ENCODE measurements around the gene SCTR. TPM values are rescaled to one million over a fixed set of nuclear protein-coding genes. Genes with fewer than 3 reads are reported as not detected.

SCTR gene
- total RNA-seq, 1 experiment from 2014 or later, result not detected

DNA sequence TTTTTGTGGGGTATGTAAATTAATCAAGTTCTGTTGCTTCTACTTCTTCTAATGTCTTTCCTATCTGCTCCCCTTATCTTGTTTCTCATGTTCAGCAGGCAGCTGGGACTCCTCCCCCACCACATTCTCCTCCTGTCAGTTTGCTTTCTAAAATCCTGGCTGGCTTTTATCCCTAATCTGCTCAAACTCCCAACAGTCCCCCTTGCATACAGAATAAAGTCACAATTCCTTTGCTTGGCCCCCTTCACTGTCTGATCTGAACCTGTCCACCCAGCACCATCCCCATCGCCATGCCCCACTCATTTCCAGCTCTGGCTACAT, 22.1 kb upstream of the SCTR start:
- no TSS peak for BruUV-seq (replicated peaks)
- POLR2A ChIA-PET, result no interaction called here
- TF ChIP-seq, protein P1, sequence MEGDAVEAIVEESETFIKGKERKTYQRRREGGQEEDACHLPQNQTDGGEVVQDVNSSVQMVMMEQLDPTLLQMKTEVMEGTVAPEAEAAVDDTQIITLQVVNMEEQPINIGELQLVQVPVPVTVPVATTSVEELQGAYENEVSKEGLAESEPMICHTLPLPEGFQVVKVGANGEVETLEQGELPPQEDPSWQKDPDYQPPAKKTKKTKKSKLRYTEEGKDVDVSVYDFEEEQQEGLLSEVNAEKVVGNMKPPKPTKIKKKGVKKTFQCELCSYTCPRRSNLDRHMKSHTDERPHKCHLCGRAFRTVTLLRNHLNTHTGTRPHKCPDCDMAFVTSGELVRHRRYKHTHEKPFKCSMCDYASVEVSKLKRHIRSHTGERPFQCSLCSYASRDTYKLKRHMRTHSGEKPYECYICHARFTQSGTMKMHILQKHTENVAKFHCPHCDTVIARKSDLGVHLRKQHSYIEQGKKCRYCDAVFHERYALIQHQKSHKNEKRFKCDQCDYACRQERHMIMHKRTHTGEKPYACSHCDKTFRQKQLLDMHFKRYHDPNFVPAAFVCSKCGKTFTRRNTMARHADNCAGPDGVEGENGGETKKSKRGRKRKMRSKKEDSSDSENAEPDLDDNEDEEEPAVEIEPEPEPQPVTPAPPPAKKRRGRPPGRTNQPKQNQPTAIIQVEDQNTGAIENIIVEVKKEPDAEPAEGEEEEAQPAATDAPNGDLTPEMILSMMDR (IDR thresholded peaks at IDR 0.05), result no peak
- TF ChIP-seq POLR2AphosphoS5 (IDR thresholded peaks at IDR 0.05; ENCODE audit: low read depth, low read length) (no peak), SIN3A (IDR thresholded peaks at IDR 0.05; ENCODE audit: borderline replicate concordance, insufficient read depth, low read depth, low read length) (no peak), TCF7L2 (IDR thresholded peaks at IDR 0.05; ENCODE audit: low read depth, low read length) (no peak)
- TF ChIP-seq, protein P2, sequence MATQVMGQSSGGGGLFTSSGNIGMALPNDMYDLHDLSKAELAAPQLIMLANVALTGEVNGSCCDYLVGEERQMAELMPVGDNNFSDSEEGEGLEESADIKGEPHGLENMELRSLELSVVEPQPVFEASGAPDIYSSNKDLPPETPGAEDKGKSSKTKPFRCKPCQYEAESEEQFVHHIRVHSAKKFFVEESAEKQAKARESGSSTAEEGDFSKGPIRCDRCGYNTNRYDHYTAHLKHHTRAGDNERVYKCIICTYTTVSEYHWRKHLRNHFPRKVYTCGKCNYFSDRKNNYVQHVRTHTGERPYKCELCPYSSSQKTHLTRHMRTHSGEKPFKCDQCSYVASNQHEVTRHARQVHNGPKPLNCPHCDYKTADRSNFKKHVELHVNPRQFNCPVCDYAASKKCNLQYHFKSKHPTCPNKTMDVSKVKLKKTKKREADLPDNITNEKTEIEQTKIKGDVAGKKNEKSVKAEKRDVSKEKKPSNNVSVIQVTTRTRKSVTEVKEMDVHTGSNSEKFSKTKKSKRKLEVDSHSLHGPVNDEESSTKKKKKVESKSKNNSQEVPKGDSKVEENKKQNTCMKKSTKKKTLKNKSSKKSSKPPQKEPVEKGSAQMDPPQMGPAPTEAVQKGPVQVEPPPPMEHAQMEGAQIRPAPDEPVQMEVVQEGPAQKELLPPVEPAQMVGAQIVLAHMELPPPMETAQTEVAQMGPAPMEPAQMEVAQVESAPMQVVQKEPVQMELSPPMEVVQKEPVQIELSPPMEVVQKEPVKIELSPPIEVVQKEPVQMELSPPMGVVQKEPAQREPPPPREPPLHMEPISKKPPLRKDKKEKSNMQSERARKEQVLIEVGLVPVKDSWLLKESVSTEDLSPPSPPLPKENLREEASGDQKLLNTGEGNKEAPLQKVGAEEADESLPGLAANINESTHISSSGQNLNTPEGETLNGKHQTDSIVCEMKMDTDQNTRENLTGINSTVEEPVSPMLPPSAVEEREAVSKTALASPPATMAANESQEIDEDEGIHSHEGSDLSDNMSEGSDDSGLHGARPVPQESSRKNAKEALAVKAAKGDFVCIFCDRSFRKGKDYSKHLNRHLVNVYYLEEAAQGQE (IDR thresholded peaks at IDR 0.05; ENCODE audit: insufficient read depth in 1 of 2, low read depth in 2 of 2, low read length in 1 of 2), result no peak
- intact Hi-C loops (cut with micrococcal nuclease; ENCODE audit: unreplicated experiment) (no loop called here), in situ Hi-C loops (cut with HindIII; ENCODE audit: low pct_unique_long_range_greater_than_20kb, low sequenced_read_pairs) (no loop called here)
- H3K36me3 ChIP-seq (ENCODE audit: control insufficient read depth, insufficient read depth, low read length), result no peaks in the 10 kb centered on the region
- DNase-seq (ENCODE audit: low read depth, low spot score) (no peak), ATAC-seq (no peak)
- peaks cover 23% of the 10 kb centered on the region for H3K27me3 ChIP-seq (ENCODE audit: control insufficient read depth, insufficient read depth, low read length)
- no peak overlapping the region for H3K4me3 ChIP-seq (ENCODE audit: low read depth in 2 of 2, low read length in 2 of 2)
- no peaks in the 10 kb centered on the region for H3K9me3 ChIP-seq (ENCODE audit: control insufficient read depth, insufficient read depth, low read depth, low read length)
- CTCF ChIA-PET, result no interaction called here
- H3K4me1 ChIP-seq (ENCODE audit: control insufficient read depth, insufficient read depth, low read length), result no peaks in the 10 kb centered on the region; the same call in 1 of the 2 replicates
- H3K27ac ChIP-seq (ENCODE audit: low read length), result no peak overlapping the region

DNA sequence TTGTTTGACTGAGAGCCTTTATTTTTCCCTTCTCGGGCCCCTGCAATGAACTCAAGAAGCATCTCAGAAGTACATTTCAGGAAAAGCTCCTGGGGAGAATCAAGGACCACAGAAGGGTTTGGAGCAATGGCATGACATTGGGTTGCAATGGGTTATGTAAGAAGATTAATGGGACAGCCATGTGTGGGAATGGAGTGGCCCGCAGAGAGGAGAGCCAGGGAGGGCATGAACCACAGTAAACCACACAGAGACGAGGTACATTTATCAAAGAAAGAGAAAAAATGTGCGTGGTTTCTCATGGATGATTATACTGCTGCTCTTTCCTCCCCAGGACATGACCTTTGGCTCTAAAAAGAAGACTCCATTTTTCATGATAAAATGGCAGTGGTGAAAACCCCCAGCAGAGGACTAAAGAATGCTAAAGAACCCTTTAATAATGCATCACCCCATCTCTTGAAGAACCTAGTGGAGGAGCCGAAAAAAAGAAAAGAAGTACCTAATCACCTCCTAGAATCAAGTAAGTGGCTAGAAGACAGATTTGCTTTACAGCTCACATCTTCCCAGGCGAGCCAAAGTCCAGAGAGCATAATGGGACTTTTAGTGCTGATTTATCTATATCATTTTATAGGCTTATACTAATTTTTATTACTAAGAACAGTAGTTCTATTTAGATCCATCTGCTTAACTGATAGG, 21.6 kb upstream of the SCTR start:
- no peak for TF ChIP-seq POLR2AphosphoS5 (IDR thresholded peaks at IDR 0.05; ENCODE audit: low read depth, low read length)
- TF ChIP-seq, protein P2 (IDR thresholded peaks at IDR 0.05; ENCODE audit: insufficient read depth in 1 of 2, low read depth in 2 of 2, low read length in 1 of 2), result no peak
- TF ChIP-seq SIN3A (IDR thresholded peaks at IDR 0.05; ENCODE audit: borderline replicate concordance, insufficient read depth, low read depth, low read length), result no peak
- no peak for TF ChIP-seq TCF7L2 (IDR thresholded peaks at IDR 0.05; ENCODE audit: low read depth, low read length)
- TF ChIP-seq, protein P1 (IDR thresholded peaks at IDR 0.05), result no peak
- no peaks in the 10 kb centered on the region; the same call in 1 of the 2 replicates for H3K4me1 ChIP-seq (ENCODE audit: control insufficient read depth, insufficient read depth, low read length)
- no TSS peak for BruUV-seq (replicated peaks)
- H3K27ac ChIP-seq (ENCODE audit: low read length), result no peak overlapping the region
- intact Hi-C loops (cut with micrococcal nuclease; ENCODE audit: unreplicated experiment) (no loop called here), in situ Hi-C loops (cut with HindIII; ENCODE audit: low pct_unique_long_range_greater_than_20kb, low sequenced_read_pairs) (no loop called here)
- DNase-seq (ENCODE audit: low read depth, low spot score) (no peak), ATAC-seq (no peak)
- no peaks in the 10 kb centered on the region for H3K9me3 ChIP-seq (ENCODE audit: control insufficient read depth, insufficient read depth, low read depth, low read length)
- peaks cover 25% of the 10 kb centered on the region for H3K27me3 ChIP-seq (ENCODE audit: control insufficient read depth, insufficient read depth, low read length)
- CTCF ChIA-PET, result no interaction called here
- no peaks in the 10 kb centered on the region for H3K36me3 ChIP-seq (ENCODE audit: control insufficient read depth, insufficient read depth, low read length)
- no peak overlapping the region for H3K4me3 ChIP-seq (ENCODE audit: low read depth in 2 of 2, low read length in 2 of 2)
- POLR2A ChIA-PET, result no interaction called here

Measured in Panc1 (cell line).